Measurements from ENCODE around the gene SYT2. TPM values are rescaled to one million over a fixed set of nuclear protein-coding genes. Genes with fewer than 3 reads are reported as not detected.
"Not testable (repeated sequence)": the region's sequence is repeated elsewhere in the genome, so short reads cannot be mapped to it uniquely, and the experiment has no call there.

SYT2 gene
- polyA plus RNA-seq, 1 experiment = not detected

GRCh38 chr1:202750024-202750423 lies 39.8 kb upstream of the SYT2 start:
- H3K27me3 ChIP-seq (ENCODE audit: control insufficient read depth, insufficient read depth, low read length) = no peaks in the 10 kb centered on the region
- CTCF ChIA-PET = interaction anchor here (0.6 to 1.8 kb wide), 4 partner anchors 17 to 63 kb away, joined by 3 to 7 read pairs (median 3); no protein-coding TSS in a partner anchor
- no peak overlapping the region for H3K4me3 ChIP-seq (ENCODE audit: low read depth, low read length)
- no peak for TF ChIP-seq CTCF (IDR thresholded peaks at IDR 0.05; ENCODE audit: insufficient read depth, low read depth, low read length)
- peaks cover 18% of the 10 kb centered on the region for H3K36me3 ChIP-seq (ENCODE audit: control insufficient read depth, insufficient read depth, low read length)
- no peak for DNase-seq (ENCODE audit: low read depth)
- POLR2A ChIA-PET = no interaction called here

- TF ChIP-seq CTCF (IDR thresholded peaks at IDR 0.05; ENCODE audit: insufficient read depth, low read depth, low read length) = no peak
- ChIA-PET POLR2A (interaction anchor here (0.6 kb wide), 1 partner anchor 11 kb away, joined by 3 read pairs; no protein-coding TSS in a partner anchor), CTCF (interaction anchor here (0.6 to 1.0 kb wide), 2 partner anchors 26 to 63 kb away, joined by 3 to 4 read pairs; no protein-coding TSS in a partner anchor)
- peaks cover 20% of the 10 kb centered on the region for H3K36me3 ChIP-seq (ENCODE audit: control insufficient read depth, insufficient read depth, low read length)
- H3K27me3 ChIP-seq (ENCODE audit: control insufficient read depth, insufficient read depth, low read length) = no peaks in the 10 kb centered on the region
- no peak for DNase-seq (ENCODE audit: low read depth)
- H3K4me3 ChIP-seq (ENCODE audit: low read depth, low read length) = no peak overlapping the region
Measured at GRCh38 chr1:202745323-202745888, 35.2 kb upstream of the SYT2 start.

GRCh38 chr1:202744770-202745169 lies 34.5 kb upstream of the SYT2 start:
- DNase-seq (ENCODE audit: low read depth); POLR2A ChIA-PET; H3K27me3 ChIP-seq (ENCODE audit: control insufficient read depth, insufficient read depth, low read length); H3K4me3 ChIP-seq (ENCODE audit: low read depth, low read length): not testable (repeated sequence)
- CTCF ChIA-PET = interaction anchor here (0.6 to 1.4 kb wide), 2 partner anchors 62 to 255 kb away, joined by 3 read pairs; no protein-coding TSS in a partner anchor
- H3K36me3 ChIP-seq (ENCODE audit: control insufficient read depth, insufficient read depth, low read length) = peaks cover 18% of the 10 kb centered on the region

GRCh38 chr1:202742496-202742895 lies 32.2 kb upstream of the SYT2 start:
- no peak overlapping the region for H3K4me3 ChIP-seq (ENCODE audit: low read depth, low read length)
- no peaks in the 10 kb centered on the region for H3K27me3 ChIP-seq (ENCODE audit: control insufficient read depth, insufficient read depth, low read length)
- no peak for DNase-seq (ENCODE audit: low read depth)
- ChIA-PET POLR2A (no interaction called here), CTCF (no interaction called here)
- H3K36me3 ChIP-seq (ENCODE audit: control insufficient read depth, insufficient read depth, low read length) = peaks cover 19% of the 10 kb centered on the region
- no peak for TF ChIP-seq CTCF (IDR thresholded peaks at IDR 0.05; ENCODE audit: insufficient read depth, low read depth, low read length)

GRCh38 chr1:202733251-202733650 lies 23.0 kb upstream of the SYT2 start:
- DNase-seq (ENCODE audit: low read depth) = no peak
- TF ChIP-seq CTCF (IDR thresholded peaks at IDR 0.05; ENCODE audit: insufficient read depth, low read depth, low read length) = no peak
- no peaks in the 10 kb centered on the region for H3K27me3 ChIP-seq (ENCODE audit: control insufficient read depth, insufficient read depth, low read length)
- peaks cover 36% of the 10 kb centered on the region for H3K36me3 ChIP-seq (ENCODE audit: control insufficient read depth, insufficient read depth, low read length)
- no peak overlapping the region for H3K4me3 ChIP-seq (ENCODE audit: low read depth, low read length)
- POLR2A ChIA-PET = no interaction called here
- CTCF ChIA-PET = interaction anchor here (0.6 to 2.0 kb wide), 4 partner anchors 8 to 306 kb away, joined by 3 to 9 read pairs (median 4); no protein-coding TSS in a partner anchor

- Histone ChIP-seq H3K36me3 (ENCODE audit: control insufficient read depth, insufficient read depth, low read length) (peaks cover 35% of the 10 kb centered on the region), H3K4me3 (ENCODE audit: low read depth, low read length) (no peak overlapping the region), H3K27me3 (ENCODE audit: control insufficient read depth, insufficient read depth, low read length) (no peaks in the 10 kb centered on the region)
- POLR2A ChIA-PET = no interaction called here
- TF ChIP-seq CTCF (IDR thresholded peaks at IDR 0.05; ENCODE audit: insufficient read depth, low read depth, low read length) = no peak
- CTCF ChIA-PET = interaction anchor here (0.9 to 2.1 kb wide), 3 partner anchors 9 to 158 kb away, joined by 3 to 7 read pairs (median 6); no protein-coding TSS in a partner anchor
- DNase-seq (ENCODE audit: low read depth) = no peak
Measured at GRCh38 chr1:202728951-202729350, 18.7 kb upstream of the SYT2 start.

All from BJ (cell line).